IMR-90 (cell line): ENCODE data around the gene SMIM36. TPM values are rescaled to one million over a fixed set of nuclear protein-coding genes. Genes with fewer than 3 reads are reported as not detected.

Experiments
- ATAC-seq: fragments of 200-7000 bp; cut with Tn5 transposase; 2 replicates; pipeline ENCODE4 v1.9.1; 2020; ENCODE audit warnings: low read depth, mild to moderate bottlenecking, moderate library complexity
- Bru-seq: library from RNA; stranded (reverse); fragments of 400-500 nt; gene quantifications from one replicate; lab custom pipeline; 2021; lab: Mats Ljungman, UMichigan
- BruChase-seq, 2 experiments: library from RNA; stranded (reverse); fragments of 400-500 nt; gene quantifications; one replicate each; lab custom pipeline; 2021; lab: Mats Ljungman, UMichigan
- BruUV-seq: library from RNA; stranded (reverse); fragments of 400-500 nt; replicated peaks from 2 replicates; lab custom pipeline; 2021; lab: Mats Ljungman, UMichigan
- CTCF ChIA-PET: fragments of 300-600 bp; formaldehyde crosslinking; extraction: SDS; loops from one replicate; lab custom pipeline; 2021; ENCODE audit warnings: antibody characterized with exemption; lab: Yijun Ruan, JAX
- POLR2A ChIA-PET: fragments of 300-600 bp; sonication (Branson Sonifier 250); formaldehyde crosslinking; loops from one replicate; lab custom pipeline; 2022; ENCODE audit warnings: antibody characterized with exemption; ENCODE audit not compliant: unreplicated experiment; lab: Charles Lee
- DNase-seq: peaks from one replicate; pipeline ENCODE4 v3.0.0; 2013
- H2AFZ ChIP-seq: replicated peaks from 2 replicates; pipeline ENCODE3; 2013; ENCODE audit warnings: low read length, mild to moderate bottlenecking; ENCODE audit not compliant: poor library complexity
- H2AK5ac ChIP-seq: 2 replicates; pipeline ENCODE4 v1.6.1; 2013; ENCODE audit warnings: low read depth, low read length, inconsistent platforms
- H2AK9ac ChIP-seq: replicated peaks from 2 replicates; pipeline ENCODE3; 2013; ENCODE audit warnings: mild to moderate bottlenecking, low read depth, low read length, moderate library complexity; ENCODE audit not compliant: poor library complexity
- H2BK120ac ChIP-seq: 2 replicates; pipeline ENCODE4 v1.6.1; 2013; ENCODE audit warnings: low read depth, low read length, inconsistent platforms
- H2BK15ac ChIP-seq: 3 replicates; pipeline ENCODE4 v1.6.1; 2013; ENCODE audit warnings: low read depth, low read length, inconsistent platforms
- H2BK20ac ChIP-seq: 2 replicates; pipeline ENCODE4 v1.6.1; 2013; ENCODE audit warnings: low read depth, mild to moderate bottlenecking, inconsistent platforms, low read length, moderate library complexity
- H2BK5ac ChIP-seq: 2 replicates; pipeline ENCODE4 v1.6.1; 2013; ENCODE audit warnings: mild to moderate bottlenecking, low read depth, low read length, inconsistent platforms; ENCODE audit not compliant: poor library complexity, severe bottlenecking
- H3K14ac ChIP-seq: replicated peaks from 2 replicates; pipeline ENCODE4 v1.6.1; 2013; ENCODE audit warnings: low read depth, low read length, inconsistent platforms
- H3K18ac ChIP-seq: 2 replicates; pipeline ENCODE4 v1.6.1; 2013; ENCODE audit warnings: low read depth, low read length, control low read depth
- H3K23ac ChIP-seq: 2 replicates; pipeline ENCODE4 v1.6.1; 2013; ENCODE audit warnings: low read depth, low read length, inconsistent platforms
- H3K27ac ChIP-seq: 2 replicates; pipeline ENCODE4 v1.5.1; 2013; ENCODE audit warnings: mild to moderate bottlenecking, control low read depth, low read length; ENCODE audit not compliant: insufficient read depth
- H3K27me3 ChIP-seq: 2 replicates; pipeline ENCODE4 v1.6.1; 2013; ENCODE audit warnings: low read length; ENCODE audit not compliant: control insufficient read depth, insufficient read depth
- H3K36me3 ChIP-seq: 2 replicates; pipeline ENCODE4 v1.6.1; 2013; ENCODE audit warnings: low read length, mixed read lengths; ENCODE audit not compliant: control insufficient read depth, insufficient read depth
- H3K4ac ChIP-seq: 2 replicates; pipeline ENCODE4 v1.6.1; 2013; ENCODE audit warnings: low read depth, low read length, inconsistent platforms
- H3K4me1 ChIP-seq: 2 replicates; pipeline ENCODE4 v1.6.1; 2013; ENCODE audit warnings: low read length, mixed read lengths; ENCODE audit not compliant: control insufficient read depth, insufficient read depth
- H3K4me2 ChIP-seq: 2 replicates; pipeline ENCODE4 v1.6.1; 2013; ENCODE audit warnings: low read depth, mild to moderate bottlenecking, control low read depth, low read length, moderate library complexity
- H3K4me3 ChIP-seq: 2 replicates; pipeline ENCODE4 v1.5.1; 2013; ENCODE audit warnings: low read depth, mild to moderate bottlenecking, control low read depth, low read length, moderate library complexity; ENCODE audit not compliant: insufficient read depth
- H3K56ac ChIP-seq: 2 replicates; pipeline ENCODE4 v1.6.1; 2013; ENCODE audit warnings: low read length, inconsistent platforms; ENCODE audit not compliant: insufficient read depth; ENCODE audit errors: extremely low read depth
- H3K79me1 ChIP-seq, 2 experiments: 2 replicates each; pipeline ENCODE4 v1.6.1; 2013; ENCODE audit warnings: low read length in 2 of 2, inconsistent platforms in 1 of 2, low read depth in 1 of 2
- H3K9ac ChIP-seq: 2 replicates; pipeline ENCODE4 v1.6.1; 2013; ENCODE audit warnings: low read depth, low read length, control low read depth
- H3K9me1 ChIP-seq: 2 replicates; pipeline ENCODE4 v1.6.1; 2013; ENCODE audit warnings: low read length, inconsistent platforms; ENCODE audit not compliant: insufficient read depth
- H3K9me3 ChIP-seq: 2 replicates; pipeline ENCODE4 v1.6.1; 2013; ENCODE audit warnings: low read length; ENCODE audit not compliant: control insufficient read depth, insufficient read depth
- H4K20me1 ChIP-seq: 2 replicates; pipeline ENCODE4 v1.6.1; 2013; ENCODE audit warnings: low read length, inconsistent platforms; ENCODE audit not compliant: insufficient read depth
- H4K5ac ChIP-seq: 2 replicates; pipeline ENCODE4 v1.6.1; 2013; ENCODE audit warnings: mild to moderate bottlenecking, low read depth, low read length, control low read depth
- H4K8ac ChIP-seq, 2 experiments: 2 replicates each; pipeline ENCODE4 v1.6.1; 2013; ENCODE audit warnings: low read depth in 2 of 2, low read length in 2 of 2, control low read depth in 1 of 2, inconsistent platforms in 1 of 2
- H4K91ac ChIP-seq: 2 replicates; pipeline ENCODE4 v1.6.1; 2013; ENCODE audit warnings: low read depth, low read length, inconsistent platforms; ENCODE audit not compliant: insufficient read depth
- BHLHE40 ChIP-seq: fragments of 150-350 bp; IDR thresholded peaks from 2 replicates; pipeline ENCODE4 v1.6.1; 2016; ENCODE audit warnings: mild to moderate bottlenecking, low read depth, low read length
- CEBPB ChIP-seq: IDR thresholded peaks from 2 replicates; pipeline ENCODE4 v1.6.1; 2012; ENCODE audit warnings: low read depth, low read length, improper control_type of control experiment
- CTCF ChIP-seq: conservative IDR thresholded peaks from 2 replicates; pipeline ENCODE4 v1.5.1; 2012; ENCODE audit warnings: mild to moderate bottlenecking, low read depth, low read length, improper control_type of control experiment
- FOS ChIP-seq: fragments of 150-350 bp; IDR thresholded peaks from 2 replicates; pipeline ENCODE4 v1.6.1; 2016; ENCODE audit warnings: low read depth, low read length
- MAFK ChIP-seq: IDR thresholded peaks from 2 replicates; pipeline ENCODE4 v1.6.1; 2012; ENCODE audit warnings: low read depth, low read length, improper control_type of control experiment
- MXI1 ChIP-seq: IDR thresholded peaks from 2 replicates; pipeline ENCODE4 v1.6.1; 2012; ENCODE audit warnings: low read depth, mild to moderate bottlenecking, low read length, moderate library complexity, borderline replicate concordance
- NFE2L2 ChIP-seq: fragments of 150-350 bp; IDR thresholded peaks from 2 replicates; pipeline ENCODE4 v1.6.1; 2016; ENCODE audit warnings: low read depth, mild to moderate bottlenecking, low read length
- RCOR1 ChIP-seq: IDR thresholded peaks from 2 replicates; pipeline ENCODE4 v1.6.1; 2012; ENCODE audit warnings: mild to moderate bottlenecking, low read length, improper control_type of control experiment; ENCODE audit not compliant: insufficient replicate concordance
- RFX5 ChIP-seq: IDR thresholded peaks from 2 replicates; pipeline ENCODE4 v1.8.0; 2012; ENCODE audit warnings: low read depth, mild to moderate bottlenecking, low read length, moderate library complexity
- SMC3 ChIP-seq: fragments of 150-350 bp; IDR thresholded peaks from 2 replicates; pipeline ENCODE4 v1.6.1; 2016; ENCODE audit warnings: low read depth, mild to moderate bottlenecking, antibody characterized with exemption, low read length, moderate library complexity
- WGBS, 2 experiments: methylation state at CpG; one replicate each; pipeline versions ENCODE4 v1.1.5 to v1.1.7; 2013; ENCODE audit warnings: missing lambda C conversion rate in 2 of 2; ENCODE audit not compliant: insufficient read length in 1 of 2; ENCODE audit errors: extremely low coverage in 2 of 2; 5-methylcytosine and 5-hydroxymethylcytosine counted together
- dilution Hi-C: fragments of 300-500 bp; cut with HindIII; formaldehyde crosslinking; loops from one replicate; pipeline ENCODE4 v1.14.3; 2018; ENCODE audit warnings: low sequenced_read_pairs; ENCODE audit not compliant: unreplicated experiment
- in situ Hi-C: fragments of 300-500 bp; cut with MboI; formaldehyde crosslinking; loops from 3 replicates; pipeline ENCODE4 v1.14.3; 2019; ENCODE audit warnings: low sequenced_read_pairs, inconsistent platforms, mixed read lengths
- intact Hi-C: fragments of 100-400 bp; cut with micrococcal nuclease; formaldehyde crosslinking; loops from 2 replicates; pipeline ENCODE4 v1.10.0; 2022
- long read RNA-seq: library from polyadenylated mRNA; unstranded; transcript quantifications from one replicate; pipeline ENCODE4 v2.0.0, GENCODE V29; 2021; ENCODE audit not compliant: unreplicated experiment
- polyA plus RNA-seq, 3 experiments: library from polyadenylated mRNA; depleted of rRNA; stranded (reverse); fragments of >200 nt; gene quantifications; 2 replicates each; pipeline ENCODE4 v1.2.3, GENCODE V29; 2012; ENCODE audit warnings: low replicate concordance in 1 of 3
- total RNA-seq: library from RNA; depleted of rRNA; stranded (reverse); fragments of >200 nt; gene quantifications from 2 replicates; pipeline ENCODE4 v1.2.3, GENCODE V29; 2012; rRNA removed
- TF ChIP-seq, protein P1 (sequence below): fragments of 150-350 bp; IDR thresholded peaks from 2 replicates; pipeline ENCODE4 v1.6.1; 2017; ENCODE audit warnings: mild to moderate bottlenecking, antibody characterized with exemption, low read length, low read depth

SMIM36 gene
- total RNA-seq: not detected in 2 replicates
- not detected in 2 replicates for polyA plus RNA-seq (2012; rRNA removed)
- polyA plus RNA-seq (2012; cell fraction: cytosol; rRNA removed): not detected in 2 replicates
- not detected in 2 replicates for polyA plus RNA-seq (2012; cell fraction: nucleus; rRNA removed; ENCODE audit: low replicate concordance)
- Bru-seq, nascent RNA: percentile 17 among the genes with signal in this experiment
- percentile 10 among the genes with signal in this experiment for BruChase-seq, experiment 1, labeled RNA remaining after a 6-hour chase
- percentile 12 among the genes with signal in this experiment for BruChase-seq, experiment 2, labeled RNA remaining after a 2-hour chase
- long read RNA-seq: 0 reads

GRCh38 chr17:55510986-55511721, at the start of gene SMIM36:
TSS of gene SMIM36 (minus strand) at chr17:55511452.
- Histone ChIP-seq H4K5ac (no peak within 1 kb of the TSS), H4K91ac (no peak within 1 kb of the TSS), H2AFZ (no peak within 1 kb of the TSS), H3K4ac (no peak within 1 kb of the TSS), H3K36me3 (no peaks in the 10 kb centered on the region), H3K79me1 (no peaks in the 10 kb centered on the region), H2AK5ac (no peak within 1 kb of the TSS), H3K9ac (no peak within 1 kb of the TSS), H3K4me1 (no peaks in the 10 kb centered on the region), H4K8ac (no peak within 1 kb of the TSS), H3K27ac (no peak within 1 kb of the TSS), H2BK120ac (no peak within 1 kb of the TSS), H3K18ac (no peak within 1 kb of the TSS), H3K4me2 (no peak within 1 kb of the TSS), H3K14ac (no peak within 1 kb of the TSS), H3K9me3 (no peaks in the 10 kb centered on the region), H3K27me3 (peaks cover 9% of the 10 kb centered on the region), H3K56ac (no peak within 1 kb of the TSS), H3K23ac (no peak within 1 kb of the TSS), H2BK20ac (no peak within 1 kb of the TSS), H3K9me1 (no peaks in the 10 kb centered on the region), H2BK5ac (no peak within 1 kb of the TSS), H3K4me3 (no peak within 1 kb of the TSS), H4K20me1 (no peaks in the 10 kb centered on the region), H2AK9ac (no peak within 1 kb of the TSS), H2BK15ac (no peak within 1 kb of the TSS)
- ChIA-PET POLR2A (no interaction called here), CTCF (interaction anchor here (1.4 to 2.2 kb wide), 2 partner anchors 154 to 155 kb away, joined by 3 to 7 read pairs; no protein-coding TSS in a partner anchor)
- in situ Hi-C loops: loop anchor here (5.0 kb wide), 2 partner anchors 104 to 159 kb away; no protein-coding TSS in a partner anchor
- no TSS peak for BruUV-seq
- TF ChIP-seq RFX5: no peak
- TF ChIP-seq BHLHE40: no peak
- TF ChIP-seq FOS: no peak
- TF ChIP-seq NFE2L2: no peak
- TF ChIP-seq MAFK: no peak
- no peak for TF ChIP-seq MXI1
- no peak for TF ChIP-seq SMC3
- TF ChIP-seq CTCF: no peak
- TF ChIP-seq, protein P1, sequence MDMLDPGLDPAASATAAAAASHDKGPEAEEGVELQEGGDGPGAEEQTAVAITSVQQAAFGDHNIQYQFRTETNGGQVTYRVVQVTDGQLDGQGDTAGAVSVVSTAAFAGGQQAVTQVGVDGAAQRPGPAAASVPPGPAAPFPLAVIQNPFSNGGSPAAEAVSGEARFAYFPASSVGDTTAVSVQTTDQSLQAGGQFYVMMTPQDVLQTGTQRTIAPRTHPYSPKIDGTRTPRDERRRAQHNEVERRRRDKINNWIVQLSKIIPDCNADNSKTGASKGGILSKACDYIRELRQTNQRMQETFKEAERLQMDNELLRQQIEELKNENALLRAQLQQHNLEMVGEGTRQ: no peak
- TF ChIP-seq CEBPB: no peak
- TF ChIP-seq RCOR1: no peak
- DNase-seq (no peak), ATAC-seq (no peak)
- WGBS, 2 experiments: 92% methylated on average over 9 of the region's 18 CpGs; no CpG with 5 or more reads in 1 of the 2 experiments
- dilution Hi-C loops: no loop called here
- intact Hi-C loops: loop anchor here (5.0 kb wide), 3 partner anchors 154 to 459 kb away; no protein-coding TSS in a partner anchor
